Breast epithelium (tissue), 3 donors: Measurements from ENCODE around the gene SEL1L3.

Experiments
- CTCF ChIP-seq, 3 donors: fragments of 450-650 bp; IDR thresholded peaks; one replicate each; pipeline ENCODE4 v1.5.1; 2016 to 2017; ENCODE audit warnings: antibody characterized with exemption in 3 of 3, mild to moderate bottlenecking in 3 of 3, moderate library complexity in 3 of 3
- POLR2A ChIP-seq: fragments of 450-650 bp; IDR thresholded peaks from one replicate; pipeline ENCODE4 v1.6.1; 2016; ENCODE audit warnings: antibody characterized with exemption, mild to moderate bottlenecking, moderate library complexity
- POLR2AphosphoS5 ChIP-seq, 3 donors: sonication (generic); formaldehyde crosslinking; IDR thresholded peaks; one replicate each; pipeline ENCODE4 v1.6.1; 2017; ENCODE audit warnings: antibody characterized with exemption in 3 of 3

- TF ChIP-seq POLR2AphosphoS5 (IDR thresholded peaks at IDR 0.05) (no peak), CTCF (IDR thresholded peaks at IDR 0.05) (no peak), POLR2A (no peak)
Measured at GRCh38 chr4:25861951-25862410, 807 bp downstream of the SEL1L3 start.
